Lower leg skin (tissue), 3 donors: ENCODE measurements around the gene POM121L2.

Source experiments
- CTCF ChIP-seq, 3 donors: fragments of 450-650 bp; IDR thresholded peaks; one replicate each; pipeline ENCODE4 v1.5.1; 2016; ENCODE audit warnings: antibody characterized with exemption in 3 of 3, mild to moderate bottlenecking in 3 of 3, moderate library complexity in 2 of 3
- POLR2A ChIP-seq, 2 donors: fragments of 450-650 bp; IDR thresholded peaks; one replicate each; pipeline ENCODE4 v1.6.1; 2016 to 2017; ENCODE audit warnings: antibody characterized with exemption in 2 of 2, mild to moderate bottlenecking in 1 of 2, moderate library complexity in 1 of 2

- TF ChIP-seq CTCF (IDR thresholded peaks at IDR 0.05) (no peak), POLR2A (IDR thresholded peaks at IDR 0.05) (no peak)
Observed at GRCh38 chr6:27321370-27321769, 9.3 kb upstream of the POM121L2 start.
